ENCODE results near the gene ZNF146. TPM values are rescaled to one million over a fixed set of nuclear protein-coding genes. Genes with fewer than 3 reads are reported as not detected.
"Not testable (repeated sequence)": the region's sequence is repeated elsewhere in the genome, so short reads cannot be mapped to it uniquely, and the experiment has no call there.

The ZNF146 gene
- polyA plus RNA-seq, 1 donor from 2014 or later, result 215 TPM

GRCh38 chr19:36225219-36225892, 10.4 kb downstream of the ZNF146 start:
- Histone ChIP-seq H3K27ac (ENCODE audit: low read length) (no peak overlapping the region), H3K4me3 (ENCODE audit: low read length) (no peak overlapping the region), H3K9ac (ENCODE audit: low read length) (no peak overlapping the region), H4K20me1 (ENCODE audit: insufficient read depth) (no peaks in the 10 kb centered on the region), H3K36me3 (ENCODE audit: insufficient read depth, low read length) (peaks cover 20% of the 10 kb centered on the region), H3F3A (ENCODE audit: insufficient read depth, low read length, poor library complexity, severe bottlenecking) (no peaks in the 10 kb centered on the region), H3K4me2 (ENCODE audit: low read length) (no peak overlapping the region), H2AFZ (ENCODE audit: low read depth, low read length) (no peak overlapping the region), H3K9me2 (ENCODE audit: insufficient read depth, low read length) (no peaks in the 10 kb centered on the region), H3K9me3 (ENCODE audit: low read length) (peaks cover 9% of the 10 kb centered on the region), H3K27me3 (ENCODE audit: insufficient read depth, low read depth, low read length) (no peaks in the 10 kb centered on the region), H3K79me2 (replicated peaks; ENCODE audit: insufficient read depth, low read length) (peaks cover 71% of the 10 kb centered on the region)
- TF ChIP-seq, protein P1, sequence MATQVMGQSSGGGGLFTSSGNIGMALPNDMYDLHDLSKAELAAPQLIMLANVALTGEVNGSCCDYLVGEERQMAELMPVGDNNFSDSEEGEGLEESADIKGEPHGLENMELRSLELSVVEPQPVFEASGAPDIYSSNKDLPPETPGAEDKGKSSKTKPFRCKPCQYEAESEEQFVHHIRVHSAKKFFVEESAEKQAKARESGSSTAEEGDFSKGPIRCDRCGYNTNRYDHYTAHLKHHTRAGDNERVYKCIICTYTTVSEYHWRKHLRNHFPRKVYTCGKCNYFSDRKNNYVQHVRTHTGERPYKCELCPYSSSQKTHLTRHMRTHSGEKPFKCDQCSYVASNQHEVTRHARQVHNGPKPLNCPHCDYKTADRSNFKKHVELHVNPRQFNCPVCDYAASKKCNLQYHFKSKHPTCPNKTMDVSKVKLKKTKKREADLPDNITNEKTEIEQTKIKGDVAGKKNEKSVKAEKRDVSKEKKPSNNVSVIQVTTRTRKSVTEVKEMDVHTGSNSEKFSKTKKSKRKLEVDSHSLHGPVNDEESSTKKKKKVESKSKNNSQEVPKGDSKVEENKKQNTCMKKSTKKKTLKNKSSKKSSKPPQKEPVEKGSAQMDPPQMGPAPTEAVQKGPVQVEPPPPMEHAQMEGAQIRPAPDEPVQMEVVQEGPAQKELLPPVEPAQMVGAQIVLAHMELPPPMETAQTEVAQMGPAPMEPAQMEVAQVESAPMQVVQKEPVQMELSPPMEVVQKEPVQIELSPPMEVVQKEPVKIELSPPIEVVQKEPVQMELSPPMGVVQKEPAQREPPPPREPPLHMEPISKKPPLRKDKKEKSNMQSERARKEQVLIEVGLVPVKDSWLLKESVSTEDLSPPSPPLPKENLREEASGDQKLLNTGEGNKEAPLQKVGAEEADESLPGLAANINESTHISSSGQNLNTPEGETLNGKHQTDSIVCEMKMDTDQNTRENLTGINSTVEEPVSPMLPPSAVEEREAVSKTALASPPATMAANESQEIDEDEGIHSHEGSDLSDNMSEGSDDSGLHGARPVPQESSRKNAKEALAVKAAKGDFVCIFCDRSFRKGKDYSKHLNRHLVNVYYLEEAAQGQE (IDR thresholded peaks at IDR 0.05; ENCODE audit: borderline replicate concordance), result no peak
- TF ChIP-seq RAD21 (conservative IDR thresholded peaks at IDR 0.05), result no peak
- no peak for TF ChIP-seq TAF1 (IDR thresholded peaks at IDR 0.05; ENCODE audit: low read depth)
- TF ChIP-seq EZH2 (IDR thresholded peaks at IDR 0.05; ENCODE audit: borderline replicate concordance, insufficient read depth, low read length, poor library complexity, severe bottlenecking), result no peak
- TF ChIP-seq MXI1 (conservative IDR thresholded peaks at IDR 0.05; ENCODE audit: poor library complexity, severe bottlenecking), result no peak
- TF ChIP-seq EP300 (conservative IDR thresholded peaks at IDR 0.05; ENCODE audit: poor library complexity, severe bottlenecking), result no peak
- no peak for TF ChIP-seq POLR2AphosphoS5 (IDR thresholded peaks at IDR 0.05)
- no peak for TF ChIP-seq CTCF (IDR thresholded peaks at IDR 0.05; ENCODE audit: poor library complexity, severe bottlenecking)
- no peak for TF ChIP-seq SMC3 (conservative IDR thresholded peaks at IDR 0.05; ENCODE audit: poor library complexity)

GRCh38 chr19:36233626-36234025, 18.7 kb downstream of the ZNF146 start:
- Histone ChIP-seq H3K36me3 (ENCODE audit: insufficient read depth, low read length) (peaks cover 65% of the 10 kb centered on the region), H3K9me3 (ENCODE audit: low read length) (peaks cover 19% of the 10 kb centered on the region)
- H3K27ac ChIP-seq (ENCODE audit: low read length); H2AFZ ChIP-seq (ENCODE audit: low read depth, low read length); H3K79me2 ChIP-seq (replicated peaks; ENCODE audit: insufficient read depth, low read length); H3K4me3 ChIP-seq (ENCODE audit: low read length); H3F3A ChIP-seq (ENCODE audit: insufficient read depth, low read length, poor library complexity, severe bottlenecking); H3K9ac ChIP-seq (ENCODE audit: low read length); H3K27me3 ChIP-seq (ENCODE audit: insufficient read depth, low read depth, low read length); H4K20me1 ChIP-seq (ENCODE audit: insufficient read depth); H3K4me2 ChIP-seq (ENCODE audit: low read length); H3K9me2 ChIP-seq (ENCODE audit: insufficient read depth, low read length): not testable (repeated sequence)
